ENCODE data around the gene FAM193B.

The FAM193B gene

DNA sequence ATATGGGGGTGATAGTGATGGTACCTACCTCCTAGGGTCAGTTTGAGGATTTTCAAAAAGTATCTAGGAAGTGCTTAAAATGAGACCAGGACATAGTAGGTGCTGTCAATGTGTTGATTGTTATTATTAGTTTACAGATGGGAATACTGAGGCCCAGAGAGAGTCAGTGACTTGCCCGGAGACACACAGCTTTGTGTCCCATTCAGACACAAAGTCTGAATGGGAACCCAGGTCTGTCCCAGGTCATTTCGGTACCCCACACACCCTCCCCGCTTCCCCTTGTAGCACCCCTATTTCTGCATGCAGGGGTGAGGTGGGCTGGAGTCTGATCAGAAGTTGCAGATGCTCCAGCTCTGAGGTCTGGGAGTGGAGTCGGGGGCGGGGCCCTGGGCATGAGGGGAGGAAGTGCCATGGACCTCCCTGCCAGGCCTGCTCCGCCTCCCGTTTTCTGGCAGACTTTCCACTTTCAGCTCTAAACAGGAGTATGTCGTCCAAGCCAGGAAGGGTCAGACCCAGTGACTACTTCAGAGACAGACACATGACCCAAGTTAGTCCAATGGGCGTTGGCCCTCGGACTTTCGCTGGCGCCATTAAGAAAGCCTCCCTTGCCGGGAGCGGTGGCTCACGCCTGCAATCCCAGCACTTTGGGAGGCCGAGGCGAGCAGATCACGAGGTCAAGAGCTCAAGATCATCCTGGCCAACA, 77.7 kb downstream of the FAM193B start:
- Histone ChIP-seq H3K4me1 (ENCODE audit: insufficient read depth, low read length) (peaks cover 26% of the 10 kb centered on the region), H3K9ac (ENCODE audit: low read depth, low read length) (no peak overlapping the region), H3K9me3 (ENCODE audit: control insufficient read depth, insufficient read depth, low read length) (no peaks in the 10 kb centered on the region), H3K36me3 (ENCODE audit: insufficient read depth, low read length) (no peaks in the 10 kb centered on the region)

GRCh38 chr5:177475563-177476427, 78.6 kb downstream of the FAM193B start:
- Histone ChIP-seq H3K4me1 (ENCODE audit: insufficient read depth, low read length) (peaks cover 34% of the 10 kb centered on the region), H3K9me3 (ENCODE audit: control insufficient read depth, insufficient read depth, low read length) (no peaks in the 10 kb centered on the region), H3K9ac (ENCODE audit: low read depth, low read length) (no peak overlapping the region), H3K36me3 (ENCODE audit: insufficient read depth, low read length) (peaks cover 6% of the 10 kb centered on the region)

DNA sequence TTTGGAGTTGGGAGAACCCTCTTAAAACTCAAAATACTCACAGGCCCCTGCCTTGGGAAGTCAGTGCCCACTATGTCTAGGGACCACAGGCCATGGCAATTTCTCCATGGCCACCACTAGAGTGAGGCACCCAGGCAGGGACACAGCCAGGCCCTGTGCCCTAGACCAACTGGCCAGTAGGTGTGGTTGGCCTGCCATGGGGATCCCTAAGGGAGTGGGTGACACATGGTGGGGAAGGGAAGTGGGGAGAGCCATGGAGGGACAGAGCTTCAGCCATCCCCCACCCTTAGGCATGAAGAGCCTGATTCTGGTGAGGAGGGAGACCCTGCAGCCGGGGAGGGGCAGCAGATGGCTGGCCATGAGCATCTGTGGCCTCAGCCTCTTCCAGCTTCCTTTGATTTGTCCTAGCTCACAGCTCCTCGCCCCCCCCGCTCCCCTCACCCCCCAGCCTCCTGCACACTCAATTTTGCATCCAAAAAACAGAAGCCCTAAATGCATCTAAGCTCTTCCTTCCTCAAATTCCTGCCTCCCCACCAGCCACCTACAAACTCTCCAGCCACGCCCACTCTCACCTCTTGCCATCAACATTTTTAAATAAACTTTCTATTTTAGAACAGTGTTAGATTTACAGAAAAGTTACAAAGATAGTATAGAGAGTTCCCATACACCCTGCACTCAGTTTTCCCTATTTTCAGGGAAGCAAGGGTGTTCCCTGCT, 79.4 kb downstream of the FAM193B start:
- Histone ChIP-seq H3K4me1 (ENCODE audit: insufficient read depth, low read length) (peaks cover 42% of the 10 kb centered on the region), H3K36me3 (ENCODE audit: insufficient read depth, low read length) (peaks cover 6% of the 10 kb centered on the region), H3K9ac (ENCODE audit: low read depth, low read length) (no peak overlapping the region)

GRCh38 chr5:177474002-177474476, 80.3 kb downstream of the FAM193B start:
- H3K4me1 ChIP-seq (ENCODE audit: insufficient read depth, low read length): peaks cover 49% of the 10 kb centered on the region
- no peaks in the 10 kb centered on the region for H3K9me3 ChIP-seq (ENCODE audit: control insufficient read depth, insufficient read depth, low read length)
- H3K36me3 ChIP-seq (ENCODE audit: insufficient read depth, low read length): peaks cover 6% of the 10 kb centered on the region
- H3K9ac ChIP-seq (ENCODE audit: low read depth, low read length): no peak overlapping the region

More for the DNA sequence above, 79.4 kb downstream of the FAM193B start:
- no peaks in the 10 kb centered on the region for H3K9me3 ChIP-seq (ENCODE audit: control insufficient read depth, insufficient read depth, low read length)

DNA sequence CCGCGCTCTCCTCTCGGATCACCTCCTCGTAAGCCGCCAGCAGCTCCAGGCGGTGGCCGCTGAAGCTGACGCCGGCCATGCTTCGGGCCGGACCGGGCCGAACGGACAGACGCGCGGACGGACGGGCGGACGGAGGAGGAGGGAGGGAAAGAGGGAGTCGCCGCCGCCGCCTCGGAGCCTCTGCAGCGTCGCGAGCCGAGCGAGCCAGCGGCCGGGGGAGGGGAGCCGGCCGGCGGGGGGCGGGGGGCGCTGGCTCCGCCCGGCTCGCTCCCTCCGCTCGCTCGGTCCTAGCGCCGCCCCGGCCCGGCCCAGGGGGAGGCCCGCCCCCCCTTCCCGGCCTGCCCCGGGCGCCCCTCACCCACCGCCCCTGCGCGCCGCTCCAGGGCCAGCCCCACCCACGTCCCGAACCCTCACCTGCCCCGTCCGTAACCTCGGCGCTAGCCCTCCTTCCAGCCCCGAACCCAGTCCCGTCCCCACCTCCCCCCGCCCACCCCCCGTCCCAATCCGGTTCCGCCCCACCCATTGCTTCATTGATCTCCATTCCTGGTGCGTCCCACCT, 80.8 kb downstream of the FAM193B start, which contains the start of gene DBN1:
Gene DBN1, minus strand, starts transcription at position 192 of the 559 bp plus-strand sequence. Its CDS starts 113 bp downstream, at position 79.
- Histone ChIP-seq H3K36me3 (ENCODE audit: insufficient read depth, low read length) (peaks cover 6% of the 10 kb centered on the region), H3K4me1 (ENCODE audit: insufficient read depth, low read length) (peaks cover 49% of the 10 kb centered on the region), H3K9me3 (ENCODE audit: control insufficient read depth, insufficient read depth, low read length) (no peaks in the 10 kb centered on the region), H3K9ac (ENCODE audit: low read depth, low read length) (peak within 1 kb of the TSS; percentile 90)

- Histone ChIP-seq H3K9ac (ENCODE audit: low read depth, low read length) (peak overlapping the region; percentile 90), H3K4me1 (ENCODE audit: insufficient read depth, low read length) (peaks cover 49% of the 10 kb centered on the region), H3K9me3 (ENCODE audit: control insufficient read depth, insufficient read depth, low read length) (no peaks in the 10 kb centered on the region), H3K36me3 (ENCODE audit: insufficient read depth, low read length) (peaks cover 6% of the 10 kb centered on the region)
Observed at GRCh38 chr5:177472460-177473442, 81.6 kb downstream of the FAM193B start.

- peaks cover 49% of the 10 kb centered on the region for H3K4me1 ChIP-seq (ENCODE audit: insufficient read depth, low read length)
Observed at GRCh38 chr5:177471610-177472356, 82.6 kb downstream of the FAM193B start.

DNA sequence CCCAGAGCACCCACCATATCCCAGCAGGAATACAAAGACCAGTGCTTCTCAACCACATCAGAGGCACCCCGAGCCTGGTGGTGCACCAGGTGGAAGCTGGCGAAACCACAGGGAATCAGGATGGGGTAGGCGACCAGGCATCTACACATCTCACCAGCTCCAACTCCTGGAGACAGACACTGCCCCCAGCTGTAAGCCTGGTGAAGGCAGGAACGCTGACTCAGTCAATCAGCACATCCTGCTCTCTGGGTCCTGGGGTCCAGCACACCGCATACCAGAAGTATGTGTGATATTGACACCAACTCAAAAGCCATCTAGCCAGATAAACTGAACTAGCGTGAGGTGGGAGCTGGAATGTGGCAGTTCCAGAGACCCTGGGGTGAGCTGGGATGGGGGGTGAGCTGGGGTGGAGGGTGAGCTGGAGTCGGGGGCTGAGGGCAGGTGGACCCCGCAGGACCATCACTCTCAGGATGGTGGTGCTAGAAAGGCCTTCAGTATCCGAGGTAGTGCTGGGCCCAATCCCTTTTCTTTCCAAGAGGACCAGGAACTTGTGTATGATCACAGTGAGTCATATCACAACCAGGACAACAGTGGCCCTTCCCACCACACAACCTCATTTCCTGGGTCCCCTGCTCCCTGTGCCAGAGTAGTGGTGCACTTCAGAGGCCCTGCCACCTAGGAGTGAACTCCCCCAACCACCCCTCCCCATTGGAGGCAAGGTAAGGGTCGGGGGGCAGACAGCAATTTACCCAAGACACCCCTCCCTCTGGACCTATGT, 83.4 kb downstream of the FAM193B start:
- Histone ChIP-seq H3K9ac (ENCODE audit: low read depth, low read length) (no peak overlapping the region), H3K9me3 (ENCODE audit: control insufficient read depth, insufficient read depth, low read length) (no peaks in the 10 kb centered on the region), H3K36me3 (ENCODE audit: insufficient read depth, low read length) (peaks cover 18% of the 10 kb centered on the region), H3K4me1 (ENCODE audit: insufficient read depth, low read length) (peaks cover 49% of the 10 kb centered on the region)

More at GRCh38 chr5:177471610-177472356, 82.6 kb downstream of the FAM193B start:
- peaks cover 10% of the 10 kb centered on the region for H3K36me3 ChIP-seq (ENCODE audit: insufficient read depth, low read length)
- peak overlapping the region; percentile 90 for H3K9ac ChIP-seq (ENCODE audit: low read depth, low read length)
- no peaks in the 10 kb centered on the region for H3K9me3 ChIP-seq (ENCODE audit: control insufficient read depth, insufficient read depth, low read length)
